ENCODE data around the gene PDZD4. TPM values are rescaled to one million over a fixed set of nuclear protein-coding genes. Genes with fewer than 3 reads are reported as not detected.

The PDZD4 gene
- total RNA-seq, 1 experiment from 2014 or later, result 5.7 TPM

Other genes starting within 250 kb of the PDZD4 start
- 37.3 and 41.5 TPM in 2 replicates for gene CCNQ, start 231.4 kb downstream of the PDZD4 start, total RNA-seq (2014; rRNA removed; shearing (Covaris generic))
- 10.2 and 16.4 TPM in 2 replicates for gene DUSP9, start 183.3 kb downstream of the PDZD4 start, total RNA-seq (2014; rRNA removed; shearing (Covaris generic))
- gene PNCK, start 156.7 kb downstream of the PDZD4 start, total RNA-seq (2014; rRNA removed; shearing (Covaris generic)), result not detected in 2 replicates
- 6.3 and 7.5 TPM in 2 replicates for gene SLC6A8, start 142.6 kb downstream of the PDZD4 start, total RNA-seq (2014; rRNA removed; shearing (Covaris generic))
- 146 and 203 TPM in 2 replicates for gene BCAP31, start 106.2 kb downstream of the PDZD4 start, total RNA-seq (2014; rRNA removed; shearing (Covaris generic))
- 4.8 and 5.0 TPM in 2 replicates for gene ABCD1, start 105.7 kb downstream of the PDZD4 start, total RNA-seq (2014; rRNA removed; shearing (Covaris generic))
- gene PLXNB3, start 66.3 kb downstream of the PDZD4 start, total RNA-seq (2014; rRNA removed; shearing (Covaris generic)), result 0.97 and 1.0 TPM in 2 replicates
- gene SRPK3, start 49.5 kb downstream of the PDZD4 start, total RNA-seq (2014; rRNA removed; shearing (Covaris generic)), result 0.11 and 0.54 TPM in 2 replicates
- 36.9 and 41.0 TPM in 2 replicates for gene IDH3G, start 36.2 kb downstream of the PDZD4 start, total RNA-seq (2014; rRNA removed; shearing (Covaris generic))
- 81.8 and 107 TPM in 2 replicates for gene SSR4, start 35.9 kb downstream of the PDZD4 start, total RNA-seq (2014; rRNA removed; shearing (Covaris generic))
- gene L1CAM, start 55.6 kb upstream of the PDZD4 start, total RNA-seq (2014; rRNA removed; shearing (Covaris generic)), result 7.4 and 8.3 TPM in 2 replicates
- 1.1 TPM in 1 of 2 replicates, not detected in the other for gene AVPR2, start 74.1 kb upstream of the PDZD4 start, total RNA-seq (2014; rRNA removed; shearing (Covaris generic))
- 2.2 and 2.6 TPM in 2 replicates for gene ARHGAP4, start 95.7 kb upstream of the PDZD4 start, total RNA-seq (2014; rRNA removed; shearing (Covaris generic))
- 85.9 and 128 TPM in 2 replicates for gene NAA10, start 104.5 kb upstream of the PDZD4 start, total RNA-seq (2014; rRNA removed; shearing (Covaris generic))
- gene RENBP, start 114.1 kb upstream of the PDZD4 start, total RNA-seq (2014; rRNA removed; shearing (Covaris generic)), result 0.11 and 0.18 TPM in 2 replicates
- 38.0 and 38.1 TPM in 2 replicates for gene HCFC1, start 141.3 kb upstream of the PDZD4 start, total RNA-seq (2014; rRNA removed; shearing (Covaris generic))
- gene TMEM187, start 142.2 kb upstream of the PDZD4 start, total RNA-seq (2014; rRNA removed; shearing (Covaris generic)), result 0.86 and 1.5 TPM in 2 replicates
- gene IRAK1, start 189.4 kb upstream of the PDZD4 start, total RNA-seq (2014; rRNA removed; shearing (Covaris generic)), result 49.2 and 50.3 TPM in 2 replicates

All from Daoy (cell line).